BE2C (cell line): ENCODE results near the gene RAB33A.

Source experiments
- DNase-seq: peaks from one replicate; pipeline ENCODE4 v3.0.0-alpha.2; 2020
- H3K27me3 ChIP-seq: fragments of 250-450 bp; sonication (Bioruptor Pico); 2 replicates; pipeline ENCODE4 v1.5.1; 2020; ENCODE audit warnings: mild to moderate bottlenecking
- H3K36me3 ChIP-seq: fragments of 250-450 bp; sonication (Bioruptor Pico); 2 replicates; pipeline ENCODE4 v1.5.1; 2020; ENCODE audit warnings: mild to moderate bottlenecking
- H3K4me1 ChIP-seq: fragments of 250-450 bp; sonication (Bioruptor Pico); 2 replicates; pipeline ENCODE4 v1.5.1; 2020
- H3K4me3 ChIP-seq: 2 replicates; pipeline ENCODE4 v1.5.1; 2011; ENCODE audit warnings: low read depth, low read length
- H3K9me3 ChIP-seq: fragments of 250-450 bp; sonication (Bioruptor Pico); 2 replicates; pipeline ENCODE4 v1.5.1; 2020
- CTCF ChIP-seq: IDR thresholded peaks from 2 replicates; pipeline ENCODE4 v1.5.1; 2012; ENCODE audit warnings: mild to moderate bottlenecking, low read depth, low read length

The RAB33A gene

GRCh38 chrX:130158311-130158710, 13.5 kb upstream of the RAB33A start:
- no peaks in the 10 kb centered on the region; the same call in 1 of the 2 replicates for H3K36me3 ChIP-seq
- TF ChIP-seq CTCF = no peak

DNA sequence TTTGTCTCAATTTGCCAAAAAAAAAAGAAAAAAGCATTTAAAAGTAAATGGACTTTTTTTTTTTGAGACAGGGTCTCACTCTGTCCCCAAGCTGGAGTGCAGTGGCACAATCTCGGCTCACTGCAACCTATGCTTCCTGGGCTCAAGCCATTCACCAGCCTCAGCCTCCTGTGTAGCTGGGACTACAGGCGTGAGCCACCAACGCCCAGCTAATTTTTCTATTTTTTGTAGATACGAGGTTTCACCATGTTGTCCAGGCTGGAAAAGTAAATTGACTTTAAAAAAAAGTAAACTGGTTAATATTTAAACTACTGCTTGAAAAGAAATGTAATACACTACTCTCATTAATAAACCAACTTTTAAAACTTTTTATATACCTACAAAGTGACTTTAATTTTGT, 12.0 kb upstream of the RAB33A start:
- no peaks in the 10 kb centered on the region; the same call in 1 of the 2 replicates for H3K36me3 ChIP-seq
- H3K4me1 ChIP-seq = no peaks in the 10 kb centered on the region
- H3K4me3 ChIP-seq = no peak overlapping the region
- TF ChIP-seq CTCF = no peak
- no peak for DNase-seq
- H3K9me3 ChIP-seq = no peaks in the 10 kb centered on the region
- no peaks in the 10 kb centered on the region for H3K27me3 ChIP-seq

More at GRCh38 chrX:130158311-130158710, 13.5 kb upstream of the RAB33A start:
- no peak for DNase-seq
- H3K4me3 ChIP-seq = no peak overlapping the region
- no peaks in the 10 kb centered on the region for H3K4me1 ChIP-seq
- H3K27me3 ChIP-seq = no peaks in the 10 kb centered on the region
- no peaks in the 10 kb centered on the region for H3K9me3 ChIP-seq

DNA sequence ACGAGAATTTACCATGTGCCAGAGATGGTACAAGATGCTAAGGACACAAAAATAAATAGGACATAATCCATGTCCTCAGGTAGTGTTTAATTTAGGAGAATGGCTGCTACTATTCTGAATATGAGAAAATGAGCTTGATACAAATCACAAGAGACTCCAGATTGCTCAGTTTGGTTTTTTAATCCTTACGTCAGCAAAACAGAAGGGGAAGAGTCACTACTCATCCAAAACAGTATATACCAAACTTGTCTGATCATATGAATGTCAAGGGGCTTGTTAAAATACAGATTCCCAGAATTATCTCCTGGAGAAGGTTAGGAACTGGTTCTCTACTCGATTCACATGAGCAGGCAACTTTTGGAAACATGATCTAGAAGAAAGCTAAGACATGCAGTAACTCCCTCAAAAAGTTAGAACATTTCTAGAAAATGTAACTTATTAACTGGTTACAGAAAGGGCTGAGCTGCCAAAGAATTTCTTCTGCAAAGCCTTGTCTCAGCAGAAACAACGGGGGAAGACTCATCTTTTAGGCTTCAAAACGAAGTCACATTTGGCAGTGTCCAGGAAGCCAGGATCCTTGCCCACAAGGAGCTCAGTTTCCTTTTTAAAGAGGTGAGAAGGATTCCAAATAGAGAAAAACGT, 9.5 kb upstream of the RAB33A start:
- DNase-seq = no peak
- no peaks in the 10 kb centered on the region for H3K27me3 ChIP-seq
- TF ChIP-seq CTCF = no peak

GRCh38 chrX:130163398-130163797, 8.4 kb upstream of the RAB33A start:
- DNase-seq = no peak
- Histone ChIP-seq H3K9me3 (no peaks in the 10 kb centered on the region), H3K4me3 (no peak overlapping the region), H3K4me1 (no peaks in the 10 kb centered on the region), H3K36me3 (no peaks in the 10 kb centered on the region), H3K27me3 (no peaks in the 10 kb centered on the region)
- no peak for TF ChIP-seq CTCF

More for the DNA sequence above, 9.5 kb upstream of the RAB33A start:
- no peaks in the 10 kb centered on the region for H3K4me1 ChIP-seq
- no peak overlapping the region for H3K4me3 ChIP-seq
- no peaks in the 10 kb centered on the region for H3K36me3 ChIP-seq
- no peaks in the 10 kb centered on the region for H3K9me3 ChIP-seq

GRCh38 chrX:130165181-130165702, 6.5 kb upstream of the RAB33A start:
- Histone ChIP-seq H3K27me3 (no peaks in the 10 kb centered on the region), H3K4me3 (peak overlapping the region; percentile 80), H3K36me3 (no peaks in the 10 kb centered on the region), H3K4me1 (no peaks in the 10 kb centered on the region), H3K9me3 (no peaks in the 10 kb centered on the region)
- TF ChIP-seq CTCF = no peak
- no peak for DNase-seq

GRCh38 chrX:130165703-130166502, 5.9 kb upstream of the RAB33A start, which contains the start of gene AIFM1:
AIFM1 (minus strand) TSS chrX:130165841; CDS start chrX:130165656, 185 bp downstream.
- no peak for TF ChIP-seq CTCF
- DNase-seq = peak; percentile 92
- Histone ChIP-seq H3K9me3 (no peaks in the 10 kb centered on the region), H3K4me1 (no peaks in the 10 kb centered on the region), H3K36me3 (no peaks in the 10 kb centered on the region), H3K27me3 (no peaks in the 10 kb centered on the region), H3K4me3 (peak within 1 kb of the TSS; percentile 80)
